KMS-11 (cell line): Measurements from ENCODE around the gene ZNF507.

Experiments
- H2AFZ ChIP-seq: fragments of 200-600 bp; sonication (generic); 2 replicates; pipeline ENCODE4 v1.6.1; 2016; ENCODE audit warnings: antibody characterized with exemption, mixed run types, low read depth
- H3K27ac ChIP-seq: fragments of 200-600 bp; sonication (generic); 2 replicates; pipeline ENCODE4 v1.6.1; 2016; ENCODE audit warnings: mild to moderate bottlenecking, mixed run types
- H3K27me3 ChIP-seq: fragments of 200-600 bp; sonication (generic); 2 replicates; pipeline ENCODE4 v1.6.1; 2017; ENCODE audit warnings: mild to moderate bottlenecking, low read depth, mixed run types, moderate library complexity; ENCODE audit not compliant: insufficient read depth
- H3K36me3 ChIP-seq: fragments of 200-600 bp; sonication (generic); 2 replicates; pipeline ENCODE4 v1.6.1; 2017; ENCODE audit warnings: mild to moderate bottlenecking, mixed run types; ENCODE audit not compliant: insufficient read depth
- H3K4me1 ChIP-seq: fragments of 200-600 bp; sonication (generic); 2 replicates; pipeline ENCODE4 v1.6.1; 2016; ENCODE audit warnings: mild to moderate bottlenecking, low read depth, mixed run types; ENCODE audit not compliant: poor library complexity, severe bottlenecking
- H3K4me2 ChIP-seq: fragments of 200-600 bp; sonication (generic); 2 replicates; pipeline ENCODE4 v1.7.0; 2016; ENCODE audit warnings: mild to moderate bottlenecking, mixed run types
- H3K4me3 ChIP-seq: fragments of 200-600 bp; sonication (generic); IDR thresholded peaks from 2 replicates; pipeline ENCODE4 v1.6.1; 2017; ENCODE audit warnings: low read depth, low read length, mixed read lengths; ENCODE audit not compliant: insufficient read depth
- H3K79me2 ChIP-seq: fragments of 200-600 bp; sonication (generic); 2 replicates; pipeline ENCODE4 v1.6.1; 2016; ENCODE audit warnings: low read depth, mixed run types; ENCODE audit not compliant: insufficient read depth
- H3K9ac ChIP-seq: fragments of 200-600 bp; sonication (generic); 2 replicates; pipeline ENCODE4 v1.6.1; 2016; ENCODE audit warnings: mild to moderate bottlenecking, mixed run types
- H4K20me1 ChIP-seq: fragments of 200-600 bp; sonication (generic); 2 replicates; pipeline ENCODE4 v1.6.1; 2016; ENCODE audit warnings: mild to moderate bottlenecking, mixed run types; ENCODE audit not compliant: insufficient read depth
- CTCF ChIP-seq: fragments of 200-600 bp; sonication (generic); conservative IDR thresholded peaks from 2 replicates; pipeline ENCODE4 v1.6.1; 2017; ENCODE audit warnings: low read depth, mild to moderate bottlenecking, antibody characterized with exemption, low read length, moderate library complexity, mixed read lengths

ZNF507 gene

DNA sequence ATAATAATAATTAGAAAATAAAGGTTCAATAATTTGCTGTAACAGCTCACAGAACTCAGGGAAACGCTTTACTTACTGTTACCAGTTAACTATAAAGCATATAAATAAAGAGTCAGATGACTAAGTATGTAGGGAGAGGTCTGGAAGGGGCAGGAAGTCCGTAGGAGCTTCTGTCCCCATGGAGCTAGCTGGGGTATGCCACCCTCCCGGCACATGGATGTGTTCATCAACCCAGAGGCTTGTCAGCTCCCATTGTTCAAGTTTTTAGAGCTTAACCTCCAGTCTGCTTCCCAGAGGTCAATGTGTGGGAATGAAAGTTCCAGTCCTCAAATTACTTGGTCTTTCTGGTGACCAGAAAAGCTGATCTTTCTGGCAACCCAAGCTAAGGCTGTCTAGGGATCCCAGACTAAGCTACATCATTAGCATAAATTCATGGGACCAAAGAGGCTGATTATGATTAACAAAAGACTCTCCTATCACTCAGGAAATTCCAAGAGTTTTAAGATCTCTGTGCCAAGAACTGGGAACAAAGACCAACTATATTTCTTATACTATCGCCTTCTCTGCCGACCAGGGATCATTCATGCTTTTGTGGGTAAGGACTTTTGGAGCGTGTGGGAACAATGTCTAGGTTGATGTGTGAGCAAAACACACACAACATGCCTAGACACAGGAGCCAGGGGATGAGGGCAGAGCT lies 31.7 kb upstream of the ZNF507 start:
- Histone ChIP-seq H3K27ac (no peak overlapping the region), H3K9ac (no peak overlapping the region), H3K4me1 (no peaks in the 10 kb centered on the region), H3K4me2 (no peak overlapping the region), H3K79me2 (no peaks in the 10 kb centered on the region), H4K20me1 (no peaks in the 10 kb centered on the region), H2AFZ (no peak overlapping the region), H3K36me3 (no peaks in the 10 kb centered on the region), H3K4me3 (no peak overlapping the region), H3K27me3 (no peaks in the 10 kb centered on the region)
- TF ChIP-seq CTCF = no peak

DNA sequence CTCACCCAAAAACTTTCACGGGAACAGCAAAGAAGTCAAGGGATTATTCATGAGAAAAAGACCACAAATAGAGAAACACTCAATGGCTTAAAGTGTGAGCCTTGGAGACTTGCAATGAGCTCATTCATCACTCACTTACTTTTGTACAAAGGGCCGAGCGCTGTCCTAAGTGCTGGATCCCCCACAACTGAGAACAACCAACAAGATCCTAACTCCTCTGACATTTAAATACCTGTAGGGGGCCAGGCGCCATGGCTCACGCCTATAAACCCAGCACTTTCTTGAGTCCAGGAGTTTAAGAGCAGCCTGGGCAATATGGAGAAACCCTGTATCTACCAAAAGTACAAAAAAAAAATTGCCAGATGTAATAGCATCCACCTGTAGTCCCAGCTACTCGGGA lies 29.4 kb upstream of the ZNF507 start:
- no peak overlapping the region for H3K27ac ChIP-seq
- no peaks in the 10 kb centered on the region for H4K20me1 ChIP-seq
- no peak overlapping the region for H3K9ac ChIP-seq
- TF ChIP-seq CTCF = no peak
- H3K79me2 ChIP-seq = no peaks in the 10 kb centered on the region
- H3K36me3 ChIP-seq = no peaks in the 10 kb centered on the region
- H3K4me1 ChIP-seq = no peaks in the 10 kb centered on the region
- H3K4me2 ChIP-seq = no peak overlapping the region
- no peaks in the 10 kb centered on the region for H3K27me3 ChIP-seq
- no peak overlapping the region for H3K4me3 ChIP-seq
- H2AFZ ChIP-seq = no peak overlapping the region

DNA sequence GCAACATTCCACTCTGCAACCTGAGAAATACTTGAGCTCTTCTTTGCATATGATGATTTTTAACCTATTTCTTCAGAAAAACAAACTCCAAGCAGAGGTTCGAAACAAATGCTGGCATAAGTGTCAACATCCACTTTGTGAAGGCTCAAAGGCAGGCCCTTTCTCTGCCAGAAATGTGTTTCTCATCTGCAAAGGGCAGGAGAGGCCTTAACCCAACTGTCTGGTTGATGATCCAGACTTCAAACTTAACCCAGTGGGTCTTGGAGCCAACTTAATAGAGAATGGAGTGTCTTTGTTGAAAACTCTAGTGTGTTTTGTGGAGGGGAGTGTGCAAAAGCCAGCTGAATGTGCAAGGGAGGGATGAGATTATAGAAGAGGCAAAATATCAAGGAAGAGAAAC lies 28.3 kb upstream of the ZNF507 start:
- no peak overlapping the region for H3K9ac ChIP-seq
- H3K27ac ChIP-seq = no peak overlapping the region
- no peak overlapping the region for H2AFZ ChIP-seq
- no peaks in the 10 kb centered on the region for H4K20me1 ChIP-seq
- H3K4me1 ChIP-seq = no peaks in the 10 kb centered on the region
- H3K36me3 ChIP-seq = no peaks in the 10 kb centered on the region
- no peak overlapping the region for H3K4me3 ChIP-seq
- no peak for TF ChIP-seq CTCF
- H3K27me3 ChIP-seq = no peaks in the 10 kb centered on the region
- no peaks in the 10 kb centered on the region for H3K79me2 ChIP-seq
- H3K4me2 ChIP-seq = no peak overlapping the region

- H3K27ac ChIP-seq = no peak overlapping the region
- H3K36me3 ChIP-seq = no peaks in the 10 kb centered on the region
- no peak overlapping the region for H3K4me3 ChIP-seq
- H3K9ac ChIP-seq = no peak overlapping the region
- H3K4me2 ChIP-seq = no peak overlapping the region
- H3K4me1 ChIP-seq = no peaks in the 10 kb centered on the region
- H3K79me2 ChIP-seq = no peaks in the 10 kb centered on the region
- 0 out of 2 replicates have a peak, but pooled peaks have one; percentile 33 for TF ChIP-seq CTCF
- H3K27me3 ChIP-seq = no peaks in the 10 kb centered on the region
- no peak overlapping the region for H2AFZ ChIP-seq
- no peaks in the 10 kb centered on the region for H4K20me1 ChIP-seq
These were observed 26.4 kb upstream of the ZNF507 start for GRCh38 chr19:32318884-32319520.
